K562 (cell line): Measurements from ENCODE around the gene CCDC15. TPM values are rescaled to one million over a fixed set of nuclear protein-coding genes. Genes with fewer than 3 reads are reported as not detected.
"Not testable (repeated sequence)": the region's sequence is repeated elsewhere in the genome, so short reads cannot be mapped to it uniquely, and the experiment has no call there.

Experiments
- ATAC-seq: fragments of 200-7000 bp; cut with Tn5 transposase; 3 replicates; pipeline ENCODE4 v1.9.1; 2020; ENCODE audit warnings: moderate library complexity
- BruUV-seq: library from RNA; stranded (reverse); fragments of 400-500 nt; replicated peaks from 2 replicates; lab custom pipeline; 2021; lab: Mats Ljungman, UMichigan
- CTCF ChIA-PET: fragments of 300-600 bp; formaldehyde crosslinking; extraction: SDS; loops from one replicate; lab custom pipeline; 2021; ENCODE audit warnings: low intra/inter-chr PET ratio; lab: Yijun Ruan, JAX
- POLR2A ChIA-PET: fragments of 300-600, 350-650 bp; sonication (Branson Sonifier 250); formaldehyde crosslinking; extraction: SDS; loops from one replicate; lab custom pipeline; 2021; ENCODE audit warnings: antibody characterized with exemption, inconsistent platforms; lab: Yijun Ruan, JAX
- DNase-seq, 4 experiments: peaks; one replicate each; pipeline versions ENCODE4 v3.0.0 to v3.0.0-alpha.2; 2011 to 2018; ENCODE audit warnings: low spot score in 3 of 4, mixed read lengths in 3 of 4; ENCODE audit errors: extremely low read depth in 1 of 4
- FAIRE-seq: peaks from 2 replicates; lab custom pipeline; 2011; peaks lifted over from hg19 to GRCh38; lab: Jason Lieb, UNC
- H2AFZ ChIP-seq: 2 replicates; pipeline ENCODE4 v1.6.0; 2011; ENCODE audit warnings: low read depth, low read length, control low read depth, inconsistent platforms
- H3K27ac ChIP-seq: fragments of 200-600 bp; 3 replicates; pipeline ENCODE4 v1.8.0; 2011; ENCODE audit warnings: low read depth, mild to moderate bottlenecking, control low read depth, inconsistent platforms, low read length, moderate library complexity, mixed read lengths; ENCODE audit errors: extremely low read depth
- H3K27me3 ChIP-seq, 2 experiments: fragments of 300-600 bp in 1 of 2; 2 replicates in 1 of 2; 3 replicates in 1 of 2; pipeline versions ENCODE4 v1.6.0 to v1.8.0; 2011; ENCODE audit warnings: inconsistent platforms in 2 of 2, low read length in 2 of 2, mild to moderate bottlenecking in 1 of 2, mixed read lengths in 1 of 2, moderate library complexity in 1 of 2; ENCODE audit not compliant: control insufficient read depth in 2 of 2, insufficient read depth in 2 of 2
- H3K36me3 ChIP-seq: fragments of 300-600 bp; 3 replicates; pipeline ENCODE4 v1.8.0; 2011; ENCODE audit warnings: mild to moderate bottlenecking, low read length, inconsistent platforms; ENCODE audit not compliant: control insufficient read depth, insufficient read depth
- H3K4me1 ChIP-seq, 2 experiments: fragments of 200-600 bp in 1 of 2; replicated peaks in 1 of 2; 2 replicates in 1 of 2; 3 replicates in 1 of 2; pipeline versions ENCODE4 v1.5.1 to v1.8.0; 2011; ENCODE audit warnings: inconsistent platforms in 2 of 2, low read length in 2 of 2, mild to moderate bottlenecking in 1 of 2, mixed read lengths in 1 of 2, moderate library complexity in 1 of 2; ENCODE audit not compliant: control insufficient read depth in 2 of 2, insufficient read depth in 2 of 2
- H3K4me2 ChIP-seq: 2 replicates; pipeline ENCODE4 v1.6.1; 2011; ENCODE audit warnings: low read length, control low read depth, inconsistent platforms, mixed read lengths; ENCODE audit not compliant: insufficient read depth
- H3K4me3 ChIP-seq: fragments of 200-600 bp; sonication (generic), shearing (Covaris generic); 2 replicates; pipeline ENCODE4 v1.5.1; 2016; ENCODE audit warnings: control low read depth, inconsistent platforms
- H3K79me2 ChIP-seq: fragments of 200-600 bp; 3 replicates; pipeline ENCODE4 v1.8.0; 2011; ENCODE audit warnings: low read length, inconsistent platforms; ENCODE audit not compliant: control insufficient read depth, insufficient read depth
- H3K9ac ChIP-seq, 2 experiments: 2 replicates each; pipeline versions ENCODE4 v1.6.0 to v1.6.1; 2011; ENCODE audit warnings: low read depth in 2 of 2, low read length in 2 of 2, control low read depth in 1 of 2, inconsistent platforms in 1 of 2, mild to moderate bottlenecking in 1 of 2, mixed read lengths in 1 of 2; ENCODE audit not compliant: insufficient read depth in 1 of 2
- H3K9me1 ChIP-seq: one replicate; pipeline ENCODE4 v1.6.0; 2011; ENCODE audit warnings: inconsistent platforms, mild to moderate bottlenecking, low read length, moderate library complexity; ENCODE audit not compliant: control insufficient read depth, insufficient read depth
- H3K9me3 ChIP-seq: replicated peaks from 2 replicates; pipeline ENCODE4 v1.5.1; 2011; ENCODE audit warnings: low read depth, low read length, inconsistent platforms; ENCODE audit not compliant: control insufficient read depth, insufficient read depth
- H4K20me1 ChIP-seq: replicated peaks from 2 replicates; pipeline ENCODE4 v1.6.1; 2011; ENCODE audit warnings: low read length, inconsistent platforms, mixed read lengths; ENCODE audit not compliant: control insufficient read depth, insufficient read depth
- CEBPG ChIP-seq, 3 experiments: fragments of 200-800 bp in 1 of 3; sonication (Bioruptor generic) in 1 of 3; sonication (generic) in 1 of 3; formaldehyde crosslinking in 1 of 3; IDR thresholded peaks in 2 of 3; conservative IDR thresholded peaks in 1 of 3; 2 replicates each; pipeline versions ENCODE4 v1.6.1 to v1.8.0; 2016 to 2022; ENCODE audit warnings: missing compliant biosample characterization in 2 of 3, missing genetic modification characterization in 2 of 3, mild to moderate bottlenecking in 1 of 3, missing genetic modification reagents in 1 of 3
- SMARCB1 ChIP-seq: IDR thresholded peaks from 2 replicates; pipeline ENCODE4 v1.6.1; 2011; ENCODE audit warnings: improper control_type of control experiment, low read depth; ENCODE audit not compliant: insufficient read length
- WGBS: fragments of 100-300 bp; shearing (Covaris generic); methylation state at CpG from one replicate; pipeline ENCODE4 v1.1.6; 2016; ENCODE audit warnings: low coverage, mixed read lengths; ENCODE audit not compliant: insufficient coverage; ENCODE audit errors: missing lambda C conversion rate; 5-methylcytosine and 5-hydroxymethylcytosine counted together
- in situ Hi-C: fragments of 300-500 bp; cut with MboI; formaldehyde crosslinking; loops from 4 replicates; pipeline ENCODE4 v1.15.0; 2018; ENCODE audit warnings: inconsistent platforms, mixed read lengths
- intact Hi-C: fragments of 100-400 bp; cut with micrococcal nuclease; formaldehyde crosslinking; loops from 2 replicates; pipeline ENCODE4 v1.14.2; 2022
- polyA plus RNA-seq, 8 experiments: library from polyadenylated mRNA; depleted of rRNA in 4 of 8; stranded (reverse) in 5 of 8; unstranded in 3 of 8; fragments of >200 nt; fragmentation: Nextera tagmentation in 2 of 8; fragmentation: Illumina TruSeq in 1 of 8; extraction: Ambion mirVana in 2 of 8; extraction: Trizol in 1 of 8; gene quantifications; 2 replicates each; pipeline versions ENCODE4 v1.2.1 to v1.2.3, GENCODE V29; 2011 to 2014; ENCODE audit warnings: inconsistent platforms in 1 of 8, missing spikeins in 1 of 8
- total RNA-seq, 7 experiments: library from RNA; depleted of rRNA in 6 of 7; stranded (reverse); fragments of >200 nt in 6 of 7; fragmentation: Illumina TruSeq in 2 of 7; extraction: Trizol in 2 of 7; gene quantifications; 2 replicates each; pipeline versions ENCODE4 v1.2.1 to v1.2.3, GENCODE V29; 2011 to 2021; ENCODE audit warnings: low replicate concordance in 1 of 7
- TF ChIP-seq, protein P1 (sequence below), 2 experiments: fragments of 450-650 bp; formaldehyde crosslinking in 1 of 2; IDR thresholded peaks; 2 replicates each; pipeline versions ENCODE4 v1.4.0 to v1.6.1; 2014 to 2020; ENCODE audit warnings: mild to moderate bottlenecking in 2 of 2, borderline replicate concordance in 1 of 2, low read depth in 1 of 2
- TF ChIP-seq, protein P2 (sequence below), 3 experiments: IDR thresholded peaks in 2 of 3; conservative IDR thresholded peaks in 1 of 3; 2 replicates each; pipeline ENCODE4 v1.5.1; 2011 to 2012; ENCODE audit warnings: low read length in 3 of 3, mild to moderate bottlenecking in 3 of 3, control low read depth in 2 of 3, improper control_type of control experiment in 1 of 3, inconsistent platforms in 1 of 3, low read depth in 1 of 3, mixed read lengths in 1 of 3, moderate library complexity in 1 of 3; ENCODE audit not compliant: insufficient read depth in 2 of 3
- TF ChIP-seq, protein P3 (sequence below): fragments of 250-450 bp; sonication (Bioruptor Pico); IDR thresholded peaks from 2 replicates; pipeline ENCODE4 v1.4.0; 2020; ENCODE audit warnings: mild to moderate bottlenecking, moderate library complexity

CCDC15 gene
- total and polyA plus RNA-seq, 9 of the 15 experiments (the other 6 are each of a cell fraction or from before 2014, with no cell fraction given), result 1.9 to 9.2 (median 3.9) TPM

- TF ChIP-seq, protein P1, sequence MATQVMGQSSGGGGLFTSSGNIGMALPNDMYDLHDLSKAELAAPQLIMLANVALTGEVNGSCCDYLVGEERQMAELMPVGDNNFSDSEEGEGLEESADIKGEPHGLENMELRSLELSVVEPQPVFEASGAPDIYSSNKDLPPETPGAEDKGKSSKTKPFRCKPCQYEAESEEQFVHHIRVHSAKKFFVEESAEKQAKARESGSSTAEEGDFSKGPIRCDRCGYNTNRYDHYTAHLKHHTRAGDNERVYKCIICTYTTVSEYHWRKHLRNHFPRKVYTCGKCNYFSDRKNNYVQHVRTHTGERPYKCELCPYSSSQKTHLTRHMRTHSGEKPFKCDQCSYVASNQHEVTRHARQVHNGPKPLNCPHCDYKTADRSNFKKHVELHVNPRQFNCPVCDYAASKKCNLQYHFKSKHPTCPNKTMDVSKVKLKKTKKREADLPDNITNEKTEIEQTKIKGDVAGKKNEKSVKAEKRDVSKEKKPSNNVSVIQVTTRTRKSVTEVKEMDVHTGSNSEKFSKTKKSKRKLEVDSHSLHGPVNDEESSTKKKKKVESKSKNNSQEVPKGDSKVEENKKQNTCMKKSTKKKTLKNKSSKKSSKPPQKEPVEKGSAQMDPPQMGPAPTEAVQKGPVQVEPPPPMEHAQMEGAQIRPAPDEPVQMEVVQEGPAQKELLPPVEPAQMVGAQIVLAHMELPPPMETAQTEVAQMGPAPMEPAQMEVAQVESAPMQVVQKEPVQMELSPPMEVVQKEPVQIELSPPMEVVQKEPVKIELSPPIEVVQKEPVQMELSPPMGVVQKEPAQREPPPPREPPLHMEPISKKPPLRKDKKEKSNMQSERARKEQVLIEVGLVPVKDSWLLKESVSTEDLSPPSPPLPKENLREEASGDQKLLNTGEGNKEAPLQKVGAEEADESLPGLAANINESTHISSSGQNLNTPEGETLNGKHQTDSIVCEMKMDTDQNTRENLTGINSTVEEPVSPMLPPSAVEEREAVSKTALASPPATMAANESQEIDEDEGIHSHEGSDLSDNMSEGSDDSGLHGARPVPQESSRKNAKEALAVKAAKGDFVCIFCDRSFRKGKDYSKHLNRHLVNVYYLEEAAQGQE (IDR thresholded peaks at IDR 0.05; ENCODE audit: borderline replicate concordance), result peak; percentile 81
- TF ChIP-seq, protein P1 (CRISPR knock-in tag; IDR thresholded peaks at IDR 0.05; ENCODE audit: low read depth), result no peak
- TF ChIP-seq SMARCB1 (no peak), CEBPG (CRISPR knock-in tag; IDR thresholded peaks at IDR 0.05) (no peak), CEBPG (tag; conservative IDR thresholded peaks at IDR 0.05 in 1 of 2, IDR thresholded peaks at IDR 0.05 in 1 of 2) (0 out of 4 replicates have a peak, but pooled peaks of 1 of the 2 experiments have one; percentile 13)
- TF ChIP-seq, protein P2, sequence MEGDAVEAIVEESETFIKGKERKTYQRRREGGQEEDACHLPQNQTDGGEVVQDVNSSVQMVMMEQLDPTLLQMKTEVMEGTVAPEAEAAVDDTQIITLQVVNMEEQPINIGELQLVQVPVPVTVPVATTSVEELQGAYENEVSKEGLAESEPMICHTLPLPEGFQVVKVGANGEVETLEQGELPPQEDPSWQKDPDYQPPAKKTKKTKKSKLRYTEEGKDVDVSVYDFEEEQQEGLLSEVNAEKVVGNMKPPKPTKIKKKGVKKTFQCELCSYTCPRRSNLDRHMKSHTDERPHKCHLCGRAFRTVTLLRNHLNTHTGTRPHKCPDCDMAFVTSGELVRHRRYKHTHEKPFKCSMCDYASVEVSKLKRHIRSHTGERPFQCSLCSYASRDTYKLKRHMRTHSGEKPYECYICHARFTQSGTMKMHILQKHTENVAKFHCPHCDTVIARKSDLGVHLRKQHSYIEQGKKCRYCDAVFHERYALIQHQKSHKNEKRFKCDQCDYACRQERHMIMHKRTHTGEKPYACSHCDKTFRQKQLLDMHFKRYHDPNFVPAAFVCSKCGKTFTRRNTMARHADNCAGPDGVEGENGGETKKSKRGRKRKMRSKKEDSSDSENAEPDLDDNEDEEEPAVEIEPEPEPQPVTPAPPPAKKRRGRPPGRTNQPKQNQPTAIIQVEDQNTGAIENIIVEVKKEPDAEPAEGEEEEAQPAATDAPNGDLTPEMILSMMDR (IDR thresholded peaks at IDR 0.05 in 2 of 3, conservative IDR thresholded peaks at IDR 0.05 in 1 of 3; ENCODE audit: insufficient read depth in 2 of 3, low read depth in 1 of 3, low read length in 3 of 3), result peak; percentile 67 to 89 (median 72)
- TF ChIP-seq, protein P3, sequence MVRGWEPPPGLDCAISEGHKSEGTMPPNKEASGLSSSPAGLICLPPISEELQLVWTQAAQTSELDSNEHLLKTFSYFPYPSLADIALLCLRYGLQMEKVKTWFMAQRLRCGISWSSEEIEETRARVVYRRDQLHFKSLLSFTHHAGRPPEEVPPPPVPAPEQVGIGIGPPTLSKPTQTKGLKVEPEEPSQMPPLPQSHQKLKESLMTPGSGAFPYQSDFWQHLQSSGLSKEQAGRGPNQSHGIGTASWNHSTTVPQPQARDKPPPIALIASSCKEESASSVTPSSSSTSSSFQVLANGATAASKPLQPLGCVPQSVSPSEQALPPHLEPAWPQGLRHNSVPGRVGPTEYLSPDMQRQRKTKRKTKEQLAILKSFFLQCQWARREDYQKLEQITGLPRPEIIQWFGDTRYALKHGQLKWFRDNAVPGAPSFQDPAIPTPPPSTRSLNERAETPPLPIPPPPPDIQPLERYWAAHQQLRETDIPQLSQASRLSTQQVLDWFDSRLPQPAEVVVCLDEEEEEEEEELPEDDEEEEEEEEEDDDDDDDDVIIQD, result no peak
Measured at GRCh38 chr11:124961972-124962609, 8.1 kb downstream of the CCDC15 start (continued).

GRCh38 chr11:124968197-124968596 lies 14.2 kb downstream of the CCDC15 start:
- H3K9me1 ChIP-seq, intact Hi-C loops, FAIRE-seq, H3K79me2 ChIP-seq, DNase-seq, BruUV-seq, H3K4me3 ChIP-seq, H3K27me3 ChIP-seq, H3K4me1 ChIP-seq, H3K36me3 ChIP-seq, CTCF ChIA-PET, H3K27ac ChIP-seq, H4K20me1 ChIP-seq, ATAC-seq, H2AFZ ChIP-seq, H3K4me2 ChIP-seq, H3K9me3 ChIP-seq, H3K9ac ChIP-seq: not testable (repeated sequence)
- WGBS, result 42% methylated on average over 4 of the region's 13 CpGs
- in situ Hi-C loops, result loop anchor here (10.0 to 25.0 kb wide), 3 partner anchors 147 to 919 kb away; partner anchors contain the start of genes HYLS1 and TMEM218
- POLR2A ChIA-PET, result interaction anchor here (0.6 kb wide), 1 partner anchor 430 kb away, joined by 3 read pairs; no protein-coding TSS in a partner anchor
